ENCODE results near the gene FAM124A. TPM values are rescaled to one million over a fixed set of nuclear protein-coding genes. Genes with fewer than 3 reads are reported as not detected.

The FAM124A gene
- total and polyA plus RNA-seq, 2 donors from 2014 or later: 3.5 to 7.7 TPM

GRCh38 chr13:51222686-51223559, 725 bp downstream of the FAM124A start:
- H3K27ac ChIP-seq (ENCODE audit: low read depth in 2 of 2, low read length in 2 of 2): no peak overlapping the region
- intact Hi-C loops (cut with DNase I): no loop called here
- no peak for TF ChIP-seq CTCF (IDR thresholded peaks at IDR 0.05; ENCODE audit: borderline replicate concordance, extremely low read depth, insufficient read depth)
- DNase-seq (peak in 4 of 5 donors; percentile 44 to 73 (median 58)), FAIRE-seq (no peak)
- H3K27me3 ChIP-seq (ENCODE audit: control insufficient read depth, insufficient read depth, low read length): peaks cover 2% of the 10 kb centered on the region
- no peaks in the 10 kb centered on the region for H3K9me3 ChIP-seq (ENCODE audit: control insufficient read depth in 2 of 3, insufficient read depth in 1 of 3, low read length in 3 of 3)
- no peaks in the 10 kb centered on the region for H3K36me3 ChIP-seq (ENCODE audit: control insufficient read depth in 2 of 3, insufficient read depth in 3 of 3, low read length in 3 of 3)
- peak overlapping the region in 2 of 3 donors; percentile 14 to 53 for H3K9ac ChIP-seq (ENCODE audit: low read length in 3 of 3)
- peak overlapping the region; percentile 57 to 79 (median 73) for H3K4me3 ChIP-seq (ENCODE audit: low read length in 3 of 3)
- peaks cover 0 to 4% (median 3%) of the 10 kb centered on the region in 3 donors for H3K4me1 ChIP-seq (ENCODE audit: control insufficient read depth in 2 of 3, insufficient read depth in 2 of 3, low read depth in 1 of 3, low read length in 3 of 3)

- H3K27ac ChIP-seq (ENCODE audit: low read depth in 2 of 2, low read length in 2 of 2): no peak overlapping the region
- peak overlapping the region in 2 of 3 donors; percentile 73 to 79 for H3K4me3 ChIP-seq (ENCODE audit: low read length in 3 of 3)
- FAIRE-seq (no peak), DNase-seq (no peak)
- H3K9me3 ChIP-seq (ENCODE audit: control insufficient read depth in 2 of 3, insufficient read depth in 1 of 3, low read length in 3 of 3): no peaks in the 10 kb centered on the region
- peaks cover 2% of the 10 kb centered on the region for H3K27me3 ChIP-seq (ENCODE audit: control insufficient read depth, insufficient read depth, low read length)
- intact Hi-C loops (cut with DNase I): no loop called here
- H3K9ac ChIP-seq (ENCODE audit: low read length in 3 of 3): no peak overlapping the region
- peaks cover 0 to 4% (median 3%) of the 10 kb centered on the region in 3 donors for H3K4me1 ChIP-seq (ENCODE audit: control insufficient read depth in 2 of 3, insufficient read depth in 2 of 3, low read depth in 1 of 3, low read length in 3 of 3)
- no peak for TF ChIP-seq CTCF (IDR thresholded peaks at IDR 0.05; ENCODE audit: borderline replicate concordance, extremely low read depth, insufficient read depth)
- H3K36me3 ChIP-seq (ENCODE audit: control insufficient read depth in 2 of 3, insufficient read depth in 3 of 3, low read length in 3 of 3): no peaks in the 10 kb centered on the region
These were observed 1.5 kb downstream of the FAM124A start for GRCh38 chr13:51223560-51224270.

- no peak for TF ChIP-seq CTCF (IDR thresholded peaks at IDR 0.05; ENCODE audit: borderline replicate concordance, extremely low read depth, insufficient read depth)
- no peaks in the 10 kb centered on the region for H3K9me3 ChIP-seq (ENCODE audit: control insufficient read depth in 2 of 3, insufficient read depth in 1 of 3, low read length in 3 of 3)
- no peak overlapping the region for H3K27ac ChIP-seq (ENCODE audit: low read depth in 2 of 2, low read length in 2 of 2)
- DNase-seq: no peak
- intact Hi-C loops (cut with DNase I): no loop called here
- H3K4me1 ChIP-seq (ENCODE audit: control insufficient read depth in 2 of 3, insufficient read depth in 2 of 3, low read depth in 1 of 3, low read length in 3 of 3): peaks cover 0 to 4% (median 3%) of the 10 kb centered on the region in 3 donors
- H3K27me3 ChIP-seq (ENCODE audit: control insufficient read depth, insufficient read depth, low read length): peaks cover 2% of the 10 kb centered on the region
- no peaks in the 10 kb centered on the region for H3K36me3 ChIP-seq (ENCODE audit: control insufficient read depth in 2 of 3, insufficient read depth in 3 of 3, low read length in 3 of 3)
- FAIRE-seq: no peak
- no peak overlapping the region for H3K4me3 ChIP-seq (ENCODE audit: low read length in 3 of 3)
- no peak overlapping the region for H3K9ac ChIP-seq (ENCODE audit: low read length in 3 of 3)
These were observed 2.8 kb downstream of the FAM124A start for GRCh38 chr13:51225029-51225428.

Data from kidney (tissue), 14 donors.